Stimulated activated CD8-positive, alpha-beta memory T cell treated with anti-CD3 and anti-CD28 coated beads, Interleukin-15, amount 100 ng/mL, for 24 hours (primary cell): ENCODE measurements around the gene LAT.

Source experiments
- DNase-seq: peaks from one replicate; pipeline ENCODE4 v3.0.0-alpha.2; 2020; ENCODE audit warnings: low read depth

Gene LAT

DNA sequence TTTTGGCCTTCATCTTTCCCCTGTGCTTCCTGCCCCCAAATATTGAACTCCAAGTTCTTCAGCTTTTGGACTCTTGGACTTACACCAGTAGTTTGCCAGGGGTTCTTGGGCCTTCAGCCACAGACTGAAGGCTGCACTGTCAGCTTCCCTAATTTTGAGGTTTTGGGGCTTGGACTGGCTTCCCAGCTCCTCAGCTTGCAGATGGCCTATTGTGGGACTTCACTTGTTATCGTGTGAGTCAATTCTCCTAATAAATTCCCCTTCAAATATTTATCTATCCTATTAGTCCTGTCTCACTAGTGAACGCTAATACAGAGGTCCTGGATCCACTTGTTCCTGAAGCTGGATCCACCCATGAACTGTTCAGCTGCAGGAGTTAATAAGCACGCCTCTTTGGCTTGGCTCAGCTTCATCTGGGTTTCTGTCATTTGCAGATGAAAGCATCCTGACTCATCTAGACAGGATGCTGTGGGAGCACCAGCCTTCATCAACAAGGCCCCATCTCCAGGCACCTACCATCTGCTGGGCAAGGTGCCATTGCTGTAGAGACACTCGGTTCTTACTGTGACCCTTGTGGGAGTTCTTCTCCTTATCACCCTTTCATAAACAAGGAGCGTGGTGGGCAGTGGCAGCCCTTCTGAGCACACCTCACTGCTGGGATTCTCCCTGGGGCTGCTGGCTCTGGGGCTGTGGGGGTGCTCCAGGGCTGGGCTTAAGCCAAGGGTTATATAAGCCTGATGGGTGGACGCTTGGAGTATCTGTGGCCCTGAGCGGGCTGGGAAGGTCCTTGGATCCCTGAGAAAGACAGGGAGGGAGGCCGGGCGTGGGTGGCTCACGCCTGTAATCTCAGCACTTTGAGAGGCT is 23.1 kb downstream of the LAT start:
- DNase-seq = no peak

DNA sequence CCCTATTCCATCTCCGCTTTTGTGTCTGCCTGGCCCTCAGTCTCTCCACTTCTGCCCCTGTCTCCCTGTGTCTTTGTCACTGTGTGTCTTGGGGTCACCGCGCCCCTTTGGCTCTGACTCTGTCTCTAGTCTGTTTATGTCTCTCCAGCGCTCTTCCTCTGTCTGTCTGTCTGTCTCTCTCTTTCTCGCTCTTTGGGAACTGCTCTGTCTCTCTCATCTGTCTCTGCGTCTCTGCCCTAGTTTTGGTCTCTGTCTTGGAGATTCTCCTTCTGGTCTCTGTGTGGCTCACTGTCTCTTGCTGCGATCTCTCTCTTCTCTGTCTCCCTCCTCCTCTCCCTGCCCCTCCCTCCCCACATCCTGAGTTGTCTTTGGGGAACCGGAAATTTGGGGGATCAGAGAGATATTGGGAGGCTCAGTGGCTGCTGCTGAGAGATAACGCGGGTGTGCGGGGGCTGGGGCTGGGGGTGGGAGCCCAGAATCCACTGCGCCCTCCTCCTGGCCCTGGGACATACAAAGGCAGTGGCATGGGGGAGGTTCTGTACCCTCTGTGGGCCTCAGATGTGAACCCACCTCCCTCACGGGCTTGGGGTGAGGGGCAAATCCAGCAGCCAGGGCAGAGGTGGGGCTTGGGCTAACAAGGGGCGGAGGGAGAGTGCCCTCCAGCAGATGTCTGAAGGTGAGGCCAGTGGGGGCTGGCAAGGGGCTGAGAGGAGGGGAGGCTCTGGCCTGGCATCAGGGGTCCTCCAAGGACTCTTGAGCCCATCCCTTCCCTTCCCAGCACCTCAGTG is 24.4 kb downstream of the LAT start:
- DNase-seq = no peak

DNA sequence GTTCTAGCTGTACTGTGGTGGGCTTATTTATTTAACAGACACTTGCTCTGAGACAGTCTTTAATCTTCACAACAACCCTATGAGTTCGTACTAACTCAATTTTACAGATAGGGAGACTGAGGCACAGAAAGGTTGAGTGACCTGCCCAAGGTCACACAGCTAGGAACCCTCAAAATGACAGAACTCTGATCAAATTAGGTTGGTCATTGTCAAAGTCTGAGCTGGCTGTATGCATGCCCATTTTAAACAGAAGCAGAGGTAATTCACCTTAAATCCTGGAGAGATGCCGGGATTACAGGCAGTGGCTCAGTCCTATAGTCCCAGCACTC is 24.9 kb downstream of the LAT start:
- no peak for DNase-seq

DNA sequence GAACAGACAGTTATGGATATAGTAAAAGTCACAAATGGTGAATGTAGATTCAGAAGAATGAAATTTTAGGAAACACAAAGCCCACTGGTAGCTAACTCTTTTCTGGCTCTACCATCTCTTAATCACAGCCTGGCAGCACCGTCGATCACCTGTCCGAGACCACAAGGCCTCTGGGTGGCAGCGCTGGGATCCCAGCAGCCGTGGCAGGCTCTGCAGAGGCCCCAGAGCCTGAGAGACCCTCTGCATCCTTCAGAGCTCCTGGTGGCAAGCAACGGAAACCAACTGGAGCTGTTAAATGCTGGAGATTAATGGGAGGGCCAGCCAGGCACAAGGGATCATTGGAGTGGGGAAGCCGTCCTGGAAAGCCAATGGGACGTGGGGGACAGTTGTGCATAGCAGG is 26.3 kb downstream of the LAT start:
- no peak for DNase-seq

DNA sequence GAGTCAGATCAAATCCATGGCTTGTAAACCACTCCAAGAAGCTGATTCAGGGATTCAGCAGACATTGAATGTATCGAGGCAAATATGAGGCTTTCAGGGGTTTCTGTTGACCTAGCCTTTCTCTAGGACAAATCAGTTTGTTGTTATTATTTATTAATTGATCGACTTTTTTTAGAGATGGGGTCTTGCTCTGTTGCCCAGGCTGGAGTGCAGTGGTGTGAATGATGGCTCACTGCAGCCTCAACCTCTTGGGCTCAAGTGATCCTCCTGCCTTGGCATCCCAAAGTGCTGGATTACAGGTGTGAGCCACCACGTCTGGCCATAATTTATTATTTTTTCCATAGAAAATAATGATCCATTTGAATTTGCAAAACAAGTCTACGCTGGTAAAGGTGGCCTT is 27.0 kb downstream of the LAT start:
- DNase-seq = no peak

DNA sequence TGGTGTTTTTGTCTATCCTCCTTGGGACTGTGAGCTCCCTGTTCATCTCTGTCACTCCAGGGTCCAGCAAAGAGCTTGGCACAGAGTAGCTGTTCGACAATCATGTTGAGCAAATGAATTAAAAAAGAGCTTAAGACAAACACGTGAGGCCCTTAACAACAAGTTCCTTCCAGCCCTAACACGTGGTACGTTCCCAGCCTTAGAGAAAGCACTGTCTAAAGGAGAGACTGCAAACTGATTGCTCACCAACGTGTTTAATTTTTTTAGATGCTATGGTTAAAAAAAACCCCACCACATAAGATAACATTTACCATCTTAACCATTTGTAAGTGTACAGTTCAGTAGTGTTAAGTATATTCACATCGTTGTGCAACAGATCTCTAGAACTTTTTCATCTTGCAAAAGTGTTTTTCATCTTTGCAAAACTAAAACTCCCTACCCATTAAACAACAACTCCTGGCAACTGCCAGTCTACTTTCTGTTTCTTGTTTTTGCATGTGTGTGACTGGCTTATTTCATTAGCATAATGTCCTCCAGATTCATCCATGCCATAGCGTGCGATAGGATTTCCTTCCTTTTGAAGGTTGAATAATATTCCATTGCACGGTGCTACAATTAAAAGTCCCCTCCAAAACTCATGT is 28.2 kb downstream of the LAT start:
- no peak for DNase-seq

DNA sequence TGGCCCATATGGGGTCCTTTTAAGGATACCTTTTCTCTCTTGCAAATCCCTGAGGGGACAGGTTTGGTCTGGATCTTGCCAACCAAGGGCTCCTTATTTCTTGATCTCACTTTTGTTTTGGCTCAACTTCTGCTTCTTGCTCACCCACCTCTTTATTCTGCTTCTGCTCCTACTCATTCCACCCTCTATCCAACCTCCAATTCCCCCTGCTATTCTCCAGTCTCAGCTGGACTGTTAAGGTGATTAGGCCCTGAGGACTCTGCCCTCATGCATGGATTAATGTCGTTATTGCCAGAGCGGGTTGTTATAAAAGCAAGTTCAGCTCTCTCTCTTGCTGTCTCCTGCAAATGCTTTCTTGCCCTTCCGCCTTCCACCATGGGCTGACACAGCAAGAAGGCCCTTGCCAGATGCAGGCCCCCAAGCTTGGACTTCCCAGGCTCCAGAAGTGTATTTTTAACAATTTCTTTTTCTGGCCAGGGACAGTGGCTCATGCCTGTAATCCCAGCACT is 29.8 kb downstream of the LAT start:
- DNase-seq = no peak

DNA sequence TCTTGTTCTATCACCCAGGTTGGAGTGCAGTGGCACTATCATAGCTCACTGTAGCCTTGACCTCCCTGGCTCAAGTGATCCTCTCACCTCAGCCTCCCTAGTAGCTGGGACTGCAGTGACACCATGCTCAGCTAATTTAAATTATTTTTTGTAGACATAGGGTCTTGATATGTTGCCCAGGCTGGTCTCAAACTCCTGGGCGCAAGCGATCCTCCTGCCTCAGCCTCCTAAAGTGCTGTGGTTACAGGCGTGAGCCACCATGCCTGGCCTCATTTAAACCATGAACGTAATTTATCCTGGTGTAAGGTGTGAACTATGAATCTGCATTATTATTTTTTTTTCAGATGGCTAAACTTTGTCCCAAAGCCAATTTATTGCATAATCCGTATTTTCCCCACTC is 37.3 kb downstream of the LAT start:
- DNase-seq = no peak

DNA sequence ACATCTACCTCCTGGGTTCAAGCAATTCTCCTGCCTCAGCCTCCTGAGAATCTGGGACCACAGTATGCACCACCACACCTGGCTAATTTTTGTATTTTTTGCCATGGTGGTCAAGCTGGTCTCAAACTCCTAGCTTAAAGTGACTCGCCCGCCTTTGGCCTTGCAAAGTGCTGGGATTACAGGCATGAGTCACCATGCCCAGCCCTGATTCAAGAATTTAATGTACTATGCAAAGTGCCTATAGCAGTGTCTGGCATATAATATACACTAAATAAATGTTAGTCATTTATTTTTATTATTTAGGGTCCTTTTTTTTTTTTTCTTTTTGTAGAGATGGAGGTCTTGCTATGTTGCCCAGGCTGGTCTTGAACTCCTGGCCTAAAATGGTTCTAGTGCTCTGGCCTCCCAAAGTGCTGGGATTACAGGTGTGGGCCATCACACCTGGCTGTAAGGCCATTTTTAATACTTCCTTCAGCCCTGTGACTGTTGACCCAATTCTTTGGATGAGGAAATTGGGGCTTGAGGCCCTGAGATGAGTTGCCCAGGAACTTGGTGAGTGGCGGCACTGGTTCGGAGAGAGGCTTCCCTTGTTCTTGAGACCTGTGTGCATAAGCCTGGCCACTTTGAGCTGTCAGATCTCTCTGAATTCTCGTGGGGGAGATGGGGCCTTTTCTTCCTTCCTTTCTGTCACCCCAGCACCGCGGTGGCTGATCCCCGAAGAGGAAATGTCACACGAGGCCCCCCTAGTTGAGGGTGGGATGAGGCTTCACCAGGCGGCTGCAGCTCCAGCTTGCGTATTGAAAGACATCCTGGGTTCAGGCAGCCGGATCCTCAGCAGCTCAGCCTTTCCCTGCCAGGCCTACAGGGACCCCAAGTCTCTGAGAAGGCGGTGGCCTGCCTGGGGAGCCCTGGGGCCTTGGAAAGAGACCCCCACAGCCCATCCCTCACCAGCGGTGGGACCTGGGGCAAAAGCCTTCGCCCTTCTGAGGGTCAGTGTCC is 38.7 kb downstream of the LAT start:
- no peak for DNase-seq

DNA sequence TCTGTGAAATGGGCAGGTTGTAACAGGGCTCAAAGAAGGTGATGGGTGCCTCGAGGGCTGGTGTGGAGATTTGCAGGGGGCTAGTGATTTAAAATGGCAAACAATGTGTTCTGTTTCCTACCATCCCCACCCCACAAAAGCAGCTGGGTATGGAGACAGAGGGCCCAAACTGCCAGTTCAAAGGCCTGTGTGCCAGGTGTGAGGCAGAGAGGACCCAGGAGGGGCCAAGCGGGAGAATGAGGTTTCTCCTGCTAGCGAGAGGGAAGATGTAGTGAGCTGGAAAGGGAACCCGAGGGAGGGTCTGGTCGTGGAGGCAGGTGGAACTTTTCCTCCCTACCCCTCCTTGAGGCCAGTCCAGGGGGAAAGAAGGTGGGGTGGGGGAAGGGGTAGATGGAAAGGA is 39.4 kb downstream of the LAT start:
- no peak for DNase-seq

DNA sequence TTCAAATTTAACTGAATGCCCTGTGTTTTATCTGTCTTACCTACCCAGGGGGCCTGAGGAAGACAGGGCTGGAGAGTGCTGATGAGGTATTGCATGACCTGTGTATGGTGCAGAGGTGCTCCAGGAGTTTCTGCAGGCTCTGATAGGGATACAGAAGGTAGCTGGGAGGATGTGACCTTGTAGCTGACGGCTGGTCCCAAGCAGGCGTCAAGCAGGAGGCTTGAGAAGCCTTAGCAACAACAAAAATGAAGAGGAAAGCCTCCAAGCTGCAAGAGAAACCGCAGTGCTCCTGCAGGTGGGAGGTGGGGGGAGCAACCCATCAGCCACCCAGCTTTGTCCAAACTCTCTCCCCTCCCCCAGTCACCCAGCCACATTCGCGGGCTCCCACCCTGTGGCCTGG is 40.4 kb downstream of the LAT start:
- no peak for DNase-seq

DNA sequence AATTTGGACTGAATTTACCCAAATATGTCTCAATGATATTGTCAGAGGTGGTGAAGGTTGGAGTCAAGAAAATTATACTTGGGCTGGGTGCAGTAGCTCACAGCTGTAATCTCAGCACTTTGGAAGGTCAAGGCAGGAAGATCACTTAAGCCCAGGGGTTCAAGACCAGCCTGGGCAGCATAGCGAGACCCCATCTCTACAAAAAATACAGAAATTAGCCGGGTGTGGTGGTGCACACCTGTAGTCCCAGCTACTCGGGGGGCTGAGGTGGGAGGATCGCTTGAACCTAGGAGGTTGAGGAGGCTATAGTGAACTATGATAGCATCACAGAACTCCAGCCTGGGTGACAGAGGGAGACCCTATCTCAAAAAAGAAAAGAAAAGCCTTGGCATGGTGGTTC is 40.9 kb downstream of the LAT start:
- no peak for DNase-seq

DNA sequence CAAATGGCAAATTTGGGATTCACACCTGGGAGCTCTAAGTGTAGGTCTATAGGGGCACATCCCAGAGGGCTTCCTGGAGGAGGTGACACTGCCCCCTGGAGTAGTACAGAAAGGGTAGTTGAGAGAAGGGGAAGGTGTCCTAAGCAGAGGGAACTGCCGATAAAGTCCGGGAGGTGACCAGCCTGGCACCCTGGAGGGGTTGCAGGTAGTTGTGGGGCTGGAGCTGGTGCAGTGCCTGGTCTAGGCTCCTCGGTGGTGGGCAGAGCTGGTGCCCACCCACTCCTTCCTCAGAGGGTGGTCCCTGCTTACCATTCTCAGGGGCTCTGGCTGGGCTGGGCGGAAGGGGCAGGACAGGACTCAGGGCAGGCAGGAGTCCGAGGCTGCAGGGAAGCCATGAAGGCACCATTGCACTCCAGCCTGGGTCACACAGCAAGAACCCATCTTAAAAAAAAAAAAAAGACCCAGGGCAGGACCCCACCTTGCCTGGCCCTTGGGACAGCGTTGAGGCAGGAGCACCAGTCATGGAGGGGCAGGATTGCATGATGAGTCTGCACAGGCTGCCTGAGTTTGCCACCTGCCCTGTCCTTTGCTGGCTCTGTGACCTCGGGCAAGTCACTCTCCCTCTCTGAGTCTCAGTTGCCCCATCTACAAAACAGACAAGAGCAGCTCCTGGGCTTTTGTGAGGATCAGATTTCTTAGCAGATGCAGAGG is 43.8 kb downstream of the LAT start:
- no peak for DNase-seq

DNA sequence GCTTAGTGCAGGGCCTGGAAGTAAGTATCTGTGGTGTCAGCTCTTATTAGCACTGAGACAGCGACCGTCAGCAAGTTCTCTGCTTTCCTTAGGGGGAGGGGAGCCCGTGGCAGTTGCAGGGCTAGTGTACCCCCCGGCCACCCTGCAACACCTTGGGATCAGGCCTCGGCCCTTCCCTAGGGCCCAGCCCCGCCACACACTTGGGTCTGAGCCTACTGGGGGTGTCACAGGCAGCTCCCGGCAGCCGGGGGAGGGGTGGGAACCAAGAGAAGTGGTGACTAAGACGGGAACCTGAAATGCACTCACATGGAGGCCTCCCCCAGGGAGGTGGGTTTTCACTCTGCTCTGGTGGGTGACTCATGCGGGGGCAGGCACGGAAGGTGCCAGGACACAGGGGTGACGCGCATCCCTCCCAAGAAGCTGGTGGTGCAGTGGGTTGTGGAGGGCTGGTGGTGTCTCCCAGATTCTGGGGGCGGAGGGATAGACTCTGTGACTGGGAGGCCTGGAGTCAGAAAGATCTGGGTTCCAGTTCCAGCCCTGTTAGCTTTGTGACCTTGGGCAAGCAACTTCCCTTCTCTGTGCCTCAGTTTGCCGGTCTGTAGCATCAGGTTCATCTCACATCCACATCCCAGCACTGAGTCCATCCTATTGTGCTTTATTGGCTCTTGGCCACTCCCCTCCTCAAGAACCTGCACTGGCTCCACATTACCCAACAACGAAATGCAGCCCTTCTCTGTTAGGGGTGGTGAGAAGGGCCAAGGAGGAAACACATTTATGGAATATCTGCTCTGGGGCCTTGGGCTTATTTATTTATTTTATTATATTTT is 44.5 kb downstream of the LAT start:
- DNase-seq = peak; percentile 56

DNA sequence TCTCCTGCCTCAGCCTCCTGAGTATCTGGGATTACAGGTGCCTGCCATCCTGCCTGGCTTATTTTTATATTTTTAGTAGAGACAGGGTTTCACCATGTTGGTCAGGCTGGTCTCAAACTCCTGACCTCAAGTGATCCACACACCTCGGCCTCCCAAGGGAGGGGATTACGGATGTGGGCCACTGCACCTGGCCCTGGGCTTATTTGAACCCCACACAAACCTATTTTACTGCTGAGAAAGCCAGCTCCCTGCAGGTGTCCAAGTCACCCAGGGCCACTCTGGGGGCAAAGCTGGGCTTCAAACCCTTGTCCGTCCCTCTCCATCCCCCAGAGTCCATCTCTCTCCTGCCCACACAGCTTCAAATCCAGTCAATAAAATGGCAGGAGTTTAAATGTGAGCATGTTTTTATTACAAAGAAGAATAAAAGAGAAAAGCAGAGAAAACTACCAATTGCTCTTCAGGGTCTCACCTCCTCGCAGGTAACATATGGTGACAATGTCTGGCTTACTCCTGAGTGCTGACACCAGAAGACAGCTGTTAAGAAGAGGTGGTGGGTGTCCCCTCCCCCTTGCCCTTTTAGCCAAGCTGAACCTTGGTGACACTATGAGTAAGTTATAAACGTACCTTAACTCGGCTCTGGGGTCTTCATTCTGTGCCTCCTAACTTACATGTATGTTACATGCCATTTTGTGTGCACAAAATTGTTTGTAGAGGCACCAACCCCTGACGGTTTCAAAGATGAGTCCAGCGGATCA is 45.4 kb downstream of the LAT start:
- DNase-seq = no peak
